Activated T-helper 2 cell treated with anti-CD3 and anti-CD28 coated beads, Interferon-gamma antibody, Interleukin-2, Interleukin-4, amounts not matched to agents 10 μg/mL and 5 μg/mL and 100 μg/mL, durations not matched to agents 14 hours and 24 hours and 36 hours (primary cell): ENCODE data around the gene CACFD1. TPM values are rescaled to one million over a fixed set of nuclear protein-coding genes. Genes with fewer than 3 reads are reported as not detected.

Experiments
- DNase-seq: peaks from one replicate; pipeline ENCODE4 v3.0.0; 2021; ENCODE audit warnings: low spot score
- H3K27ac Mint-ChIP-seq: one replicate; pipeline ENCODE4 v1.8.0; 2021; ENCODE audit warnings: mixed read lengths
- H3K27me3 Mint-ChIP-seq: one replicate; pipeline ENCODE4 v1.8.0; 2021; ENCODE audit warnings: low read depth, mixed read lengths
- H3K36me3 Mint-ChIP-seq: one replicate; pipeline ENCODE4 v1.8.0; 2021; ENCODE audit warnings: low read depth, mixed read lengths
- H3K4me1 Mint-ChIP-seq: one replicate; pipeline ENCODE4 v1.8.0; 2021; ENCODE audit warnings: low read depth, mixed read lengths
- H3K4me3 Mint-ChIP-seq: one replicate; pipeline ENCODE4 v1.8.0; 2021; ENCODE audit warnings: low read depth, mild to moderate bottlenecking, moderate library complexity, mixed read lengths
- H3K9me3 Mint-ChIP-seq: one replicate; pipeline ENCODE4 v1.8.0; 2021; ENCODE audit warnings: mixed read lengths
- intact Hi-C: fragments of 100-400 bp; cut with micrococcal nuclease; formaldehyde crosslinking; loops from one replicate; pipeline ENCODE4 v1.15.1; 2023
- total RNA-seq: library from RNA; stranded (reverse); gene quantifications from 2 replicates; pipeline ENCODE4 v1.2.3, GENCODE V29; 2022

CACFD1 gene
- total RNA-seq, 1 donor from 2014 or later: 0.46 TPM

DNA sequence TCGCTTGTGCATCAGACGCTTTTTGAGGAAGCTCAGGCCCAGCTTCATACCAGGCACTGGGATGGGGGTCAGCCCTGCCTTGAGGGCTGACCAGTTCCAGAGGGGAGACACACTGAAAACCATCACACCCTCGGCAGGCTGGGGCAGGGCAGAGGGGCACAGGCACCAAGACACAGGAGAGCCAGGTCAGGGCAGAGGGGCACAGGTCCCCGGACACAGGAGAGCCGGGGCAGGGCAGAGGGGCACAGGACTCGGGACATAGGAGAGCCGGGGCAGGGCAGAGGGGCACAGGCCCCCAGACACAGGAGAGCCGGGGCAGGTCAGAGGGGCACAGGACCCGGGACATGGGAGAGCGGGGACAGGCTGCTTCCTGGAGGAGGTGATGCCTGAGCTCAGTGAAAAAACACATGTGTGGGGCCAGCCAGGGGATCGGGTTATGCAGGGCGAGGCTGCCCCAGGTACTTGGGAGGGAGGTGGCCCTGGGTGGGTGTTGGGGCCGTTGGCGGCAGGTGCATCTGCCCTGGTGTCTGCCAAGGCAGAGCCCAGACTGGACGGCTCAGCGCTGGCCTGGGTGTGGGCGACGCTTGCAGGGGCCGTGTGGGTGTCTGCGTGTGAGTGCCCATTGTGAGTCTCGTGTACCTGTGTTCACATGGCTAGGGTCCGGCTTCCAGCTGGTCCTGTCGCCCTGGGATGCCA lies 34.2 kb downstream of the CACFD1 start:
- no peak overlapping the region for H3K27ac Mint-ChIP-seq
- H3K4me1 Mint-ChIP-seq: no peaks in the 10 kb centered on the region
- no peaks in the 10 kb centered on the region for H3K9me3 Mint-ChIP-seq
- no peak for DNase-seq
- H3K27me3 Mint-ChIP-seq: no peaks in the 10 kb centered on the region
- H3K4me3 Mint-ChIP-seq: no peak overlapping the region
- no peaks in the 10 kb centered on the region for H3K36me3 Mint-ChIP-seq
- intact Hi-C loops: no loop called here

DNA sequence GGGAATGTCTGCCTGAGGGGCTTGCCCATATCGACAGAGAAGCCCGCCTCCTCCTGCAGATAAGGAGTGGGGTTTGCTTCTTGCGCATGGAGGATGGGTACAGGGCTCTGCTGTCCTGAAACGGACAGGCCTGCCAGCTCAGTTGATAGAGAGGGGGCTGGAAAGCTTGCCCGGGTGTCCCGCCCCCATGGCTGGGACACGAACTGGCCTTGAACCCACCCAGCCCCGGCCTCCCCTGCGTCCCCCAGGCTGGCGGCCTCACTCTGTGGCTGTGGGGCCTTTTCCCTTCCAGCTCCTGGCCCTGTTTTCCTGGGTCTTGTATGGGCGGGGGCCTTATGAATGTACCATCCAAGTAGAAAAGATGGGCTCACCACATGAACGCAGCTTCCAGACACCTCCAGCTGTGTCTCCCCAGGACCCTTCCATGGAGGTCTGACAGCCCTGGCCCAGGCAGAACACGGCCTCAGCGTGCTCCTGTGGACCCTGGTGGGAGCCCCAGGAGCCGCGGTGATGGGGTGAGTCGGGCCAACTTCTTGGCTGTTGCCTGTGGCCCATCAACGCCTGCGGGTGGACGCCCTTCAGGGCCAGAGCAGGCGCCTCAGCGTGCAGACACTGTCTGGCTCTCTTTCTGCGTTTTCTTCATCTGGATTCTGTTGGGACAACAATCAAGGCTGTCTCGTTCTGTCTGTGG lies 35.0 kb downstream of the CACFD1 start:
- Mint-ChIP-seq H3K27me3 (no peaks in the 10 kb centered on the region), H3K4me3 (no peak overlapping the region), H3K27ac (no peak overlapping the region), H3K9me3 (no peaks in the 10 kb centered on the region), H3K4me1 (no peaks in the 10 kb centered on the region), H3K36me3 (no peaks in the 10 kb centered on the region)
- no peak for DNase-seq
- intact Hi-C loops: no loop called here

DNA sequence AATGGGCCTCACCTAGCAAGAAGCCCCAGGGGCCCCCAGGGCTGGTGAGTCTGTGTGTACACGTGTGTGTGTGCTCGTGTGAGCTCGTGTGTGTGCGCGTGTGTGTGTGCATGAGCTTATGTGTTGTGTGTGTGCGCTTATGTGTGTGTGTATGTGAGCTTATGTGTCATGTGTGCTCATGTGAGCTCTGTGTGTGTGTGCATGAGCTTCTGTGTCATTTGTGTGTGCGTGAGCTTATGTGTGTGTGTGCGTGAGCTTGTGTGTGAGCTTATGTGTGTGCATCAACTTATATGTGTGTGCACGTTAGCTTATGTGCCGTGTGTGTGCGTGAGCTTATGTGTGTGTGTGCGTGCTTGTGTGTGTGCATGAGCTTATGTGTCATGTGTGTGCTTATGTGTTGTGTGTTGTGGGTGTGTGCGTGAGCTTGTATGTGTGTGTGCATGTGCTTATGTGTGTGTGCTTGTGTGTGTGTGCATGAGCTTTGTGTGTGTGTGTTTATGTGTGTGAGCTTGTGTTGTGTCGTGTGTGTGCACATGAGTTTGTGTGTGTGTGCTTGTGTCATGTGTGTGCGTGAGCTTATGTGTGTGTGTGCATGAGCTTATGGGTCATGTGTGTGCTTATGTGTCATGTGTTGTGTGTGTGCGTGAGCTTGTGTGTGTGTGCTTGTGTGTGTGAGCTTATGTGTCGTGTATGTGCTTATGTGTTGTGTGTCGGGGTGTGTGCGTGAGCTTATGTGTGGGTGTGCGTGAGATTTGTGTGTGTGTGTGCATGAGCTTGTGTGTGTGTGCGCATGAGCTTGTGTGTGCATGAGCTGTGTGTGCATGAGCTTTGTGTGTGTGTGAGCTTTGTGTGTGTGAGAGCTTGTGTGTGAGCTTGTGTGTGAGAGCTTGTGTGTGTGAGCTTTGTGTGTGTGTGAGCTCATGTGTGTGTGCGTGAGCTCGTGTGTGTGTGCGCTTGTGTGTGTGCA lies 35.8 kb downstream of the CACFD1 start:
- no peaks in the 10 kb centered on the region for H3K4me1 Mint-ChIP-seq
- H3K36me3 Mint-ChIP-seq: no peaks in the 10 kb centered on the region
- H3K9me3 Mint-ChIP-seq: peaks cover under 1% of the 10 kb centered on the region
- H3K27ac Mint-ChIP-seq: no peak overlapping the region
- no peak overlapping the region for H3K4me3 Mint-ChIP-seq
- intact Hi-C loops: no loop called here
- DNase-seq: no peak
- no peaks in the 10 kb centered on the region for H3K27me3 Mint-ChIP-seq

DNA sequence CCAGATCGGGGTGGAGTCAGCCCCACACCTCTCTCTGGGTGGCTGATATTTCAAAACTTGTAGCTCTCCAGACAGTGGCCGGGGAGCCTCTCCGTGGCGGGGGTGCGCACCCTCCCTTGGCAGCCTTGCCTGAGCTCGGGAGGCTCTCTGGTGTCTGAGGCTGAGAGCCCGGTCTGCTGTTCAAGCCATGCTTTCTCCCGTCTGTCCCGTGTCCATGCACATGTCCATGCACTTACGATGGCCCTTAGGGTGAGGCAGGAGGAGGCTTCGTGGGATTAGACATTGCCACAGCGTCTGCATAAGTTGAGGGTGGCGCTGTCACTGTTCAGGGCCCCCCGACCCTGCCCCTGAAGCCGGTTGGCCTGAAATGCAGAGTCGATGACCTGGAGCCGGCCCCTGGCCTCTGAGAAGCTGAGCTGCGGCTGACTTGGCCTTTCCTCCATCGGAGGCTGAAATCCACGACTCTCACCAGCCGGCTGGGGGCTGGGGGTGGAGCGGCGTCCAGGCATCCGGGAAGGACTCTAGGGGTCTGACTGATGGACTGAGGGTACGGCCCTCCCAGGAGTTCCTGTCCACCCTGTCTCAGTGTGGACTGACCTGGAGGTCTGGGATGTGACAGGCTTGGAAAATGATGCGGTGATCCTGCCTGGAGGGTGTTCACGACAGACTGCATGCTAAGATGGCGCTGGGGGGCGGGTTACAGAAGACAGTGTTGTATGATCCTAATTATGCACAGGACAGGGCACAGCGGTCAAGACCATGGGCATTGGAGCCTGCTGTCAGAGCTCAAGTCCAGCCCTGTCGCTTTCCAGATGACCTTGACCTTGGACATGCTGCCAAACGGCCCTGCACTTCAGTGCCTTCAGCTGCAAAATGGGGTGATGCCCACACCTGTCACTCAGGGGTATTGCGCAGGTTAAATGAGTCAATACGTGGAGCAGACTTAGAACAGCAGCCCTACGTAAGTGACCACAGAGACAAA lies 37.4 kb downstream of the CACFD1 start:
- no peaks in the 10 kb centered on the region for H3K36me3 Mint-ChIP-seq
- H3K4me3 Mint-ChIP-seq: no peak overlapping the region

DNA sequence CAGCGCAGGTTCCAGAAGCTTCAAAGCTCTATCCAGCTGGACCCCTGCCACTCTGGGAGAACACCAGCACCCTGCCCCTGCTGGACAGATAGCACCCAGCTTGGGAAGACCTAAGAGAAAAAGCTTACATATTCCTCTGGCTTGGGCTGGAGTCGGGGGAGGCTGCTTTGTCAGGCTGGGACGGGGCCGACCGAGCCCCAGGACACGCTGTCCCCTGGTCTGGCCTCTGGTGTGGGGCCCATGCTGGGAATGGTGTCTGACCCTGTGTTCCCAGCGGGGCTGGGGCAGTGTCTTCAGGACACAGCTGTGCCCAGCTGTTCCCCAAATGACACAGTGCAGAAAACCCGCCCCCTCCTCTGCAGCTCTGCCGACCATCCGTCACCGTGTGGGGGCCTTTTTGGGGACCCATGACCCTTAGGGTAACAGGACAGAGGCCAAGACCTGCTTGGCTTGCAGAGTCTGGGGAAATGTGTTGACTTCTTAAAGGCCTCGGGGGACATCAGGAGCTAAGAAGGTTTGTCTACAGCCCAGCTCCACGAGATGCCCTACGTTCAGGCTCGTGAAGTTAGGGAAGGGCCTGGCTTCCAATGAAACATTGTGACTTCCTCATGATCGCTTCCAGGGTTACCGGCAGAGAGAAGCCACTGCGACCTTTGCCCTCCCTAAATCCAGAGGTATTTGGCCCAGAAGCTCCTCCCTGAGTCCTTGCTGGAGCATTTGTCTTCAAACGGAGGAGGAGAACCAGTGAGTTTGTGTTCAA lies 39.5 kb downstream of the CACFD1 start:
- H3K27ac Mint-ChIP-seq: no peak overlapping the region
- H3K36me3 Mint-ChIP-seq: no peaks in the 10 kb centered on the region
- DNase-seq: no peak
- H3K4me1 Mint-ChIP-seq: no peaks in the 10 kb centered on the region
- no peak overlapping the region for H3K4me3 Mint-ChIP-seq
- peaks cover 21% of the 10 kb centered on the region for H3K9me3 Mint-ChIP-seq
- H3K27me3 Mint-ChIP-seq: peaks cover 6% of the 10 kb centered on the region
- intact Hi-C loops: no loop called here

More for the DNA sequence above, 37.4 kb downstream of the CACFD1 start:
- no peaks in the 10 kb centered on the region for H3K27me3 Mint-ChIP-seq
- H3K4me1 Mint-ChIP-seq: no peaks in the 10 kb centered on the region
- intact Hi-C loops: no loop called here
- H3K27ac Mint-ChIP-seq: no peak overlapping the region
- no peak for DNase-seq
- H3K9me3 Mint-ChIP-seq: peaks cover 16% of the 10 kb centered on the region

DNA sequence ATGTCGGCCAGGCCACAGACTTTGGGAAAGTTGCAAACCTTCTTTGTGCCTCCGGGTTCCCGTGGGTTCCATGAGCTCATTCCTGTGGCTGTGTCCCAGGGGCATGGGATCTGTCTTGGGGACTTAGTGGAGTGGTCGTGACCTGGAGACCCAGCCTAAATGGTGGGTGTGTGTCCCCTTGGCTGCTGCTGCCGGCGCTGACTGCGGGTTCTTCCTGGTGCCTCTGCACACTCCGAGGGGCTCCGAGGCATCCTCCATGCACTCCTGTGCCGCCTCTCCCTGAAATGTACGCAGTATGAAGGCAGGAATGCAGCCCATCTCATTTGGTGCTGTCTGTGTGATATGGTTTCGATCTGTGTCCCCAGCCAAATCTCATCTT lies 40.1 kb downstream of the CACFD1 start:
- intact Hi-C loops: no loop called here
- DNase-seq: no peak
- peaks cover 6% of the 10 kb centered on the region for H3K27me3 Mint-ChIP-seq
- no peaks in the 10 kb centered on the region for H3K36me3 Mint-ChIP-seq
- no peaks in the 10 kb centered on the region for H3K4me1 Mint-ChIP-seq
- no peak overlapping the region for H3K27ac Mint-ChIP-seq
- H3K9me3 Mint-ChIP-seq: peaks cover 21% of the 10 kb centered on the region
- no peak overlapping the region for H3K4me3 Mint-ChIP-seq

DNA sequence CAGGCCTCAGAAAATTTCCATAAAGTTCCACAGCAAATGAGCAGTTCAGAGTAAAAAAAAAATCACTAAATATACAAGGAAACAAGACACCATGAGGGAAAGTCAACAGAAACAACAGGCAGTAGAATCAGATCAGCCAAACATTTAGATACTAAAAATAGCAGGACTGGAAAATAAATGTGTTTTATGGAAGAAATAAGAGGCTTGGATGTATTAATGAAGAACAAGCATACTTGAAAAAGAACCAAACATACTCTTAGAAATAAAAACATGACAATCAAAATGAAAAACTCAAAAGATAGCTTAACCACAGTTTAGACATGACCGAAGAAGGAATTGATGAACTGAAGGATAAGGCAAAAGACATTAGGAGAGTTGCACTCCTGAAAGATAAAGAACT lies 42.3 kb downstream of the CACFD1 start:
- intact Hi-C loops: no loop called here
- Mint-ChIP-seq H3K9me3 (peaks cover 21% of the 10 kb centered on the region), H3K36me3 (no peaks in the 10 kb centered on the region), H3K27me3 (peaks cover 6% of the 10 kb centered on the region), H3K4me1 (no peaks in the 10 kb centered on the region), H3K4me3 (no peak overlapping the region), H3K27ac (no peak overlapping the region)
- no peak for DNase-seq

DNA sequence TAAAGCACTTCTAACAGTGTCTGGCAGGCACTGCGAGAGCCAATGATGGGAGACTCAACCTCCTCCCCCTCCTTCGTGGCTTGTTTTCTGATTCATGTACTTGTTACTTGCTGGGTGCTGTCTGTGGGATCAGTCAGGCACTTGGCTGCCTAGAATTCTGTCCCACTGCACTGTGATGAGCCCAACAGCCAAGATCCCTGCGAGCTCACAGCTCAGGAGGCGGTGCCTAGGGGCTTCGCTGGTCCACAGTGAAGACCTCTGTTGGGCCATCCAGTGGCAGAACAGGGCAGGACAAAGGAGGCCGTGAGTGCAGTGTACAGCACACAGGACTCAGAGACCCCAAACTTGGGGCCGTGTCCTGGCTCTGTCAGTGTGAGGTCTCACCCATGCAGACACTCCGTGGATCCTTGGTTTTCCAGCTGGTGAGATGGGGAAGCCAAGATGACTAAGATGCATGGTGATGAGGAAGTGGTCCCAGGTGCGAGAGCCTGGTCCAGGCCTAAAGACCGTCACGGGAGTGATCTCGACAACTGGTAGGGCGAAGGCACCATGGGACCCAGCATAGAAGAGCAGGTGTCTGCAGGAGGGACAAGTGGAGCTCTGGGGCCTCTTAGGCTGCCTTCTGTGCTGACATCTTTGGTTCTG lies 45.5 kb downstream of the CACFD1 start:
- Mint-ChIP-seq H3K9me3 (peaks cover 21% of the 10 kb centered on the region), H3K27ac (no peak overlapping the region), H3K4me1 (peaks cover 6% of the 10 kb centered on the region), H3K27me3 (peaks cover 11% of the 10 kb centered on the region), H3K4me3 (no peak overlapping the region), H3K36me3 (no peaks in the 10 kb centered on the region)
- DNase-seq: no peak
- intact Hi-C loops: no loop called here

DNA sequence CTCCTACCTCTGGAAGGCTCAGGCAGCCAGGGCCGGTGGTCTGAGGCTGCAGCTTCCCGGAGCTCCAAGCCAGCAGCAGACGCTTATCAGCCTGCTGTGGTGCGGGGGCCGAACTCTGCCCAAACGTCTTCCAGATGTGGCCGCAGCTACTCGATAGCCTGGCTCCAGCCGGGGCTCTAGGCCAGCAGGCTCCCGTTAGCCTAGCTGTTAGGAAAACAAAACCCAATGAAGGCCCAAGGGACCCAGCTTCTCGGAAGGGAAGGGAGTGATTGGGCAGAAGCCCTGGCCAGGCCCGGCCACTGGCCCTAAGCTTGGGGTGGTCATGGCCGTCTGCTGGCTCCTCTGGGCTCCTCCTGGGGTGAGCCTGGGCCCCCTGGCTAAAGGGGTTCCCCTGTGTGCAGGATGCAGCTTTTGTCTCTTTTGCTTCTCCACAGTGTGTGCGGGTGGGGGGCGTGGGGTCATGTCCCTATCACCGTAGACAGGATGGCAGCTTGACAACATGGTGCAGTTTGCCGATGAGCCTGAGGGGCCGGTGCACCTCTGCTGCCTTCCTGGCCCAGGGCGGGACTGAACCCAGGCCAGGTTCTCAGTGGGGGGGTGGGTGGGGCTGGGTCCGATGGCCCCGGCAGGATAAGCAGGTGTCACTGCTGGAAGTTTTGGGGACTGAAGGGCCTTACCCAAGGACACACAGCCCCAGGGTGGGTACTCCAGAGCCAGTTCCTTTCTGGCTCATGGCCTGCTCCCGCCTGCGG lies 46.3 kb downstream of the CACFD1 start:
- no peak for DNase-seq
- intact Hi-C loops: no loop called here
- no peaks in the 10 kb centered on the region for H3K36me3 Mint-ChIP-seq
- H3K9me3 Mint-ChIP-seq: peaks cover 17% of the 10 kb centered on the region
- no peak overlapping the region for H3K27ac Mint-ChIP-seq
- peaks cover 6% of the 10 kb centered on the region for H3K4me1 Mint-ChIP-seq
- peaks cover 11% of the 10 kb centered on the region for H3K27me3 Mint-ChIP-seq
- no peak overlapping the region for H3K4me3 Mint-ChIP-seq

DNA sequence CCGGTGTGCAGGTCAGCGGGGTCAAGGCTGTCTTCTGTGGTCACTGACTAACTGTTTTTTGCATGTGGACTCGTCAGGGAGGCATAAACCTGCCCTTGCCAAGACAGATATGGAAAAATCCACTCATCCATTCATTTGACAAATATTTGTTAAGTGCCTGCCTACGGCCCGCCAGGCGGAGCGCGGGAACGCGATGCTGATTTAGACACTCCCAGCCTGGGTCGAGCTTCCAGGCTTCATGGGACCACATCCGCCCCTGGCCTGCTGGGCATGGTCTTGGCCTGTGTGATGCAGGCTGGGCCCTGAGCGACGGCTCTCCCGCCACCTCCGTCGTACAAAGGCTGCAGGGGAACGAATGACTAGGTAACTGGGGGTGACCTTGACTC lies 46.9 kb downstream of the CACFD1 start:
- no peaks in the 10 kb centered on the region for H3K36me3 Mint-ChIP-seq
- no peak overlapping the region for H3K4me3 Mint-ChIP-seq

More for the DNA sequence above, 46.9 kb downstream of the CACFD1 start:
- H3K9me3 Mint-ChIP-seq: peaks cover 11% of the 10 kb centered on the region
- peaks cover 11% of the 10 kb centered on the region for H3K27me3 Mint-ChIP-seq
- DNase-seq: no peak
- intact Hi-C loops: no loop called here
- H3K27ac Mint-ChIP-seq: no peak overlapping the region
- peaks cover 6% of the 10 kb centered on the region for H3K4me1 Mint-ChIP-seq
